ENCODE data around the gene PDE12. TPM values are rescaled to one million over a fixed set of nuclear protein-coding genes. Genes with fewer than 3 reads are reported as not detected.

The PDE12 gene
- polyA plus RNA-seq, 1 donor from 2014 or later: 10.3 TPM

- no peaks in the 10 kb centered on the region for H3K27me3 ChIP-seq (ENCODE audit: insufficient read depth, low read depth, low read length)
- no peaks in the 10 kb centered on the region for H3K9me3 ChIP-seq (ENCODE audit: low read length)
- no peaks in the 10 kb centered on the region for H3F3A ChIP-seq (ENCODE audit: insufficient read depth, low read length, poor library complexity, severe bottlenecking)
- H3K27ac ChIP-seq (ENCODE audit: low read length): no peak overlapping the region
- no peak overlapping the region for H3K9ac ChIP-seq (ENCODE audit: low read length)
- no peak overlapping the region for H3K4me2 ChIP-seq (ENCODE audit: low read length)
- no peak for TF ChIP-seq POLR2AphosphoS5 (IDR thresholded peaks at IDR 0.05)
- TF ChIP-seq EZH2 (IDR thresholded peaks at IDR 0.05; ENCODE audit: borderline replicate concordance, insufficient read depth, low read length, poor library complexity, severe bottlenecking): no peak
- TF ChIP-seq CTCF (IDR thresholded peaks at IDR 0.05; ENCODE audit: poor library complexity, severe bottlenecking): no peak
- no peak for TF ChIP-seq RAD21 (conservative IDR thresholded peaks at IDR 0.05)
- no peak for TF ChIP-seq REST (IDR thresholded peaks at IDR 0.05; ENCODE audit: borderline replicate concordance)
- TF ChIP-seq SMC3 (conservative IDR thresholded peaks at IDR 0.05; ENCODE audit: poor library complexity): no peak
- no peak for TF ChIP-seq TAF1 (IDR thresholded peaks at IDR 0.05; ENCODE audit: low read depth)
- TF ChIP-seq EP300 (conservative IDR thresholded peaks at IDR 0.05; ENCODE audit: poor library complexity, severe bottlenecking): no peak
- no peak for TF ChIP-seq MXI1 (conservative IDR thresholded peaks at IDR 0.05; ENCODE audit: poor library complexity, severe bottlenecking)
- H3K4me3 ChIP-seq (ENCODE audit: low read length): no peak overlapping the region
- H3K36me3 ChIP-seq (ENCODE audit: insufficient read depth, low read length): no peaks in the 10 kb centered on the region
- H4K20me1 ChIP-seq (ENCODE audit: insufficient read depth): no peaks in the 10 kb centered on the region
- H3K79me2 ChIP-seq (replicated peaks; ENCODE audit: insufficient read depth, low read length): peaks cover 71% of the 10 kb centered on the region
- no peak overlapping the region for H2AFZ ChIP-seq (ENCODE audit: low read depth, low read length)
- H3K9me2 ChIP-seq (ENCODE audit: insufficient read depth, low read length): no peaks in the 10 kb centered on the region
These were observed 30.7 kb downstream of the PDE12 start for GRCh38 chr3:57586778-57587177.

GRCh38 chr3:57587905-57588304 is 31.8 kb downstream of the PDE12 start:
- Histone ChIP-seq H3K27me3 (ENCODE audit: insufficient read depth, low read depth, low read length) (no peaks in the 10 kb centered on the region), H3K4me3 (ENCODE audit: low read length) (no peak overlapping the region), H3K27ac (ENCODE audit: low read length) (no peak overlapping the region), H3K36me3 (ENCODE audit: insufficient read depth, low read length) (no peaks in the 10 kb centered on the region), H3K79me2 (replicated peaks; ENCODE audit: insufficient read depth, low read length) (peaks cover 74% of the 10 kb centered on the region), H3K4me2 (ENCODE audit: low read length) (no peak overlapping the region), H3K9ac (ENCODE audit: low read length) (no peak overlapping the region), H3K9me3 (ENCODE audit: low read length) (no peaks in the 10 kb centered on the region), H3F3A (ENCODE audit: insufficient read depth, low read length, poor library complexity, severe bottlenecking) (no peaks in the 10 kb centered on the region), H4K20me1 (ENCODE audit: insufficient read depth) (no peaks in the 10 kb centered on the region), H2AFZ (ENCODE audit: low read depth, low read length) (no peak overlapping the region), H3K9me2 (ENCODE audit: insufficient read depth, low read length) (no peaks in the 10 kb centered on the region)
- TF ChIP-seq RAD21 (conservative IDR thresholded peaks at IDR 0.05) (no peak), EZH2 (IDR thresholded peaks at IDR 0.05; ENCODE audit: borderline replicate concordance, insufficient read depth, low read length, poor library complexity, severe bottlenecking) (no peak), POLR2AphosphoS5 (IDR thresholded peaks at IDR 0.05) (no peak), SMC3 (conservative IDR thresholded peaks at IDR 0.05; ENCODE audit: poor library complexity) (no peak), EP300 (conservative IDR thresholded peaks at IDR 0.05; ENCODE audit: poor library complexity, severe bottlenecking) (no peak), TAF1 (IDR thresholded peaks at IDR 0.05; ENCODE audit: low read depth) (no peak), MXI1 (conservative IDR thresholded peaks at IDR 0.05; ENCODE audit: poor library complexity, severe bottlenecking) (no peak), CTCF (IDR thresholded peaks at IDR 0.05; ENCODE audit: poor library complexity, severe bottlenecking) (no peak), REST (IDR thresholded peaks at IDR 0.05; ENCODE audit: borderline replicate concordance) (no peak)
